CD4-positive, alpha-beta T cell (primary cell): ENCODE results near the gene COX6B1. TPM values are rescaled to one million over a fixed set of nuclear protein-coding genes. Genes with fewer than 3 reads are reported as not detected.

Source experiments
- ATAC-seq: fragments of 200-7000 bp; cut with Tn5 transposase; one replicate; pipeline ENCODE4 v1.10.0; 2022; ENCODE audit warnings: mild to moderate bottlenecking; ENCODE audit not compliant: poor library complexity
- CTCF ChIA-PET: fragments of 350-600 bp; sonication (Branson Sonifier 250); formaldehyde crosslinking; loops from one replicate; lab custom pipeline; 2021; ENCODE audit warnings: antibody characterized with exemption, inconsistent platforms; lab: Charles Lee
- POLR2A ChIA-PET: fragments of 350-600 bp; sonication (Branson Sonifier 250); formaldehyde crosslinking; loops from one replicate; lab custom pipeline; 2021; ENCODE audit warnings: antibody characterized with exemption, inconsistent platforms; lab: Charles Lee
- DNase-seq, 14 experiments: peaks; one replicate each; pipeline ENCODE4 v3.0.0-alpha.2; 2013 to 2020; ENCODE audit warnings: mixed read lengths in 2 of 14
- H3K27ac ChIP-seq, 2 donors: one replicate each; pipeline versions ENCODE4 v1.5.1 to v1.7.0; 2013; ENCODE audit warnings: low read length in 2 of 2, low read depth in 1 of 2, mild to moderate bottlenecking in 1 of 2
- H3K27me3 ChIP-seq, 2 experiments: 1 replicate in 1 of 2; 2 replicates in 1 of 2; pipeline versions ENCODE4 v1.6.1 to v1.7.0; 2013; ENCODE audit warnings: low read length in 2 of 2, control low read depth in 1 of 2, mild to moderate bottlenecking in 1 of 2, moderate library complexity in 1 of 2; ENCODE audit not compliant: insufficient read depth in 2 of 2, control insufficient read depth in 1 of 2
- H3K36me3 ChIP-seq: one replicate; pipeline ENCODE4 v1.6.1; 2013; ENCODE audit warnings: low read length, control low read depth; ENCODE audit not compliant: insufficient read depth
- H3K4me1 ChIP-seq: one replicate; pipeline ENCODE4 v1.6.1; 2013; ENCODE audit warnings: low read length, control low read depth; ENCODE audit not compliant: insufficient read depth
- H3K4me3 ChIP-seq: one replicate; pipeline ENCODE4 v1.5.1; 2013; ENCODE audit warnings: mild to moderate bottlenecking, low read length, moderate library complexity
- H3K9me3 ChIP-seq, 2 experiments: 1 replicate in 1 of 2; 2 replicates in 1 of 2; pipeline versions ENCODE4 v1.6.1 to v1.7.0; 2013; ENCODE audit warnings: low read length in 2 of 2, mild to moderate bottlenecking in 2 of 2, control low read depth in 1 of 2, moderate library complexity in 1 of 2; ENCODE audit not compliant: control insufficient read depth in 1 of 2, insufficient read depth in 1 of 2
- H3K27ac Mint-ChIP-seq: one replicate; pipeline ENCODE4 v1.8.0; 2020; ENCODE audit warnings: mixed read lengths
- H3K27me3 Mint-ChIP-seq: one replicate; pipeline ENCODE4 v1.8.0; 2021; ENCODE audit warnings: mixed read lengths
- H3K36me3 Mint-ChIP-seq: one replicate; pipeline ENCODE4 v1.8.0; 2021; ENCODE audit warnings: low read depth, mixed read lengths
- H3K4me1 Mint-ChIP-seq: one replicate; pipeline ENCODE4 v1.8.0; 2021; ENCODE audit warnings: low read depth, mixed read lengths
- H3K4me3 Mint-ChIP-seq: one replicate; pipeline ENCODE4 v1.8.0; 2020; ENCODE audit warnings: mild to moderate bottlenecking, mixed read lengths
- H3K9me3 Mint-ChIP-seq: one replicate; pipeline ENCODE4 v1.8.0; 2020; ENCODE audit warnings: mixed read lengths
- intact Hi-C, 2 experiments: fragments of 100-400 bp; cut with DNase I in 1 of 2; cut with micrococcal nuclease in 1 of 2; formaldehyde crosslinking; loops; one replicate each; pipeline versions ENCODE4 v1.15.1 to v1.9.0; 2023 to 2025; cut with DNase I, micrococcal nuclease
- total RNA-seq, 174 experiments: library from RNA in 2 of 174; stranded (reverse) in 2 of 174; gene quantifications; one replicate each; pipeline ENCODE4 v1.2.3 and lab custom pipeline; 2021 to 2026
- TF ChIP-seq, protein P1 (sequence below): fragments of 200-600 bp; IDR thresholded peaks from one replicate; pipeline ENCODE4 v1.8.0; 2022; ENCODE audit warnings: antibody characterized with exemption, mild to moderate bottlenecking

The COX6B1 gene
- total RNA-seq, 2 experiments from 2014 or later = 136 to 144 TPM

DNA sequence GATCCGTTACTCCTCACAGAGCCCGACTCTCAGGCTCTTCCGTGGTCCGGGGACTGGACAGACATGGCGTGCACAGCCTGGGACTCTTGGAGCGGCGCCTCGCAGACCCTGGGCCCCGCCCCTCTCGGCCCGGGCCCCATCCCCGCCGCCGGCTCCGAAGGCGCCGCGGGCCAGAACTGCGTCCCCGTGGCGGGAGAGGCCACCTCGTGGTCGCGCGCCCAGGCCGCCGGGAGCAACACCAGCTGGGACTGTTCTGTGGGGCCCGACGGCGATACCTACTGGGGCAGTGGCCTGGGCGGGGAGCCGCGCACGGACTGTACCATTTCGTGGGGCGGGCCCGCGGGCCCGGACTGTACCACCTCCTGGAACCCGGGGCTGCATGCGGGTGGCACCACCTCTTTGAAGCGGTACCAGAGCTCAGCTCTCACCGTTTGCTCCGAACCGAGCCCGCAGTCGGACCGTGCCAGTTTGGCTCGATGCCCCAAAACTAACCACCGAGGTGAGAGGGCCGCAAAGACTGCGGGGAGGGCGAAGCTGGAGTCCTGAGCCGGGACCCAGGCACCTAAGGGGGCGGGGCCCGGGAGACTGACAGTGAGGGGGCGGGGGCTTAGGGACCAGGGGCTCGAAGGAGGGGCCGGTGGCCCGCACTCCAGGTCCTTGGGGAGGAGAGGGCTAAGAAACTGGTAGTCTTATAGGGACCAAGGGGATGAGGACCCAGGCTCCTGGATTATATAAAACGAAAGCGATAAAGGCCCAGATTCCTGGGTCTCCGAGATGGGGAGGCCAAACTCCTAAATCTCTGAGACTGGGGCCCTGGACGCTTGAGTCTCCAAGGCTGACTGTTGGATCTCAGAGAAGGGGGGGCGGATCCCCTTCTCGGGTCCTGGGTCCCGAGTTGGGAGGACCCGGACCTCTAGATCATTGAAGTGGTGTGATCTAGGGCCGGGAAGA is 4.6 kb upstream of the COX6B1 start:
- ChIA-PET CTCF (no interaction called here), POLR2A (interaction anchor here (0.7 to 2.6 kb wide), 14 partner anchors 11 to 105 kb away, joined by 3 to 15 read pairs (median 5); partner anchors contain the start of genes HAUS5, IGFLR1, LIN37 and PSENEN)
- H3K27me3 Mint-ChIP-seq = no peaks in the 10 kb centered on the region
- Histone ChIP-seq H3K27ac (peak overlapping the region; percentile 55 to 86), H3K4me1 (peaks cover 56% of the 10 kb centered on the region), H3K36me3 (no peaks in the 10 kb centered on the region), H3K9me3 (no peaks in the 10 kb centered on the region), H3K4me3 (peak overlapping the region; percentile 95), H3K27me3 (no peaks in the 10 kb centered on the region)
- DNase-seq (peak; percentile 66 to 89 (median 75)), ATAC-seq (peak; percentile 38)
- H3K4me3 Mint-ChIP-seq = peak overlapping the region; percentile 93
- peaks cover 40% of the 10 kb centered on the region for H3K4me1 Mint-ChIP-seq
- intact Hi-C loops = loop anchor here (1.0 to 5.0 kb wide), 4 partner anchors 15 to 114 kb away; partner anchors contain the start of genes HAUS5 (in 1 of the 2), HSPB6 (in 1 of the 2), PROSER3 (in 1 of the 2) and RBM42 (in 1 of the 2)
- peaks cover 6% of the 10 kb centered on the region for H3K36me3 Mint-ChIP-seq
- H3K27ac Mint-ChIP-seq = peak overlapping the region; percentile 65
- TF ChIP-seq, protein P1, sequence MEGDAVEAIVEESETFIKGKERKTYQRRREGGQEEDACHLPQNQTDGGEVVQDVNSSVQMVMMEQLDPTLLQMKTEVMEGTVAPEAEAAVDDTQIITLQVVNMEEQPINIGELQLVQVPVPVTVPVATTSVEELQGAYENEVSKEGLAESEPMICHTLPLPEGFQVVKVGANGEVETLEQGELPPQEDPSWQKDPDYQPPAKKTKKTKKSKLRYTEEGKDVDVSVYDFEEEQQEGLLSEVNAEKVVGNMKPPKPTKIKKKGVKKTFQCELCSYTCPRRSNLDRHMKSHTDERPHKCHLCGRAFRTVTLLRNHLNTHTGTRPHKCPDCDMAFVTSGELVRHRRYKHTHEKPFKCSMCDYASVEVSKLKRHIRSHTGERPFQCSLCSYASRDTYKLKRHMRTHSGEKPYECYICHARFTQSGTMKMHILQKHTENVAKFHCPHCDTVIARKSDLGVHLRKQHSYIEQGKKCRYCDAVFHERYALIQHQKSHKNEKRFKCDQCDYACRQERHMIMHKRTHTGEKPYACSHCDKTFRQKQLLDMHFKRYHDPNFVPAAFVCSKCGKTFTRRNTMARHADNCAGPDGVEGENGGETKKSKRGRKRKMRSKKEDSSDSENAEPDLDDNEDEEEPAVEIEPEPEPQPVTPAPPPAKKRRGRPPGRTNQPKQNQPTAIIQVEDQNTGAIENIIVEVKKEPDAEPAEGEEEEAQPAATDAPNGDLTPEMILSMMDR = no peak
- no peaks in the 10 kb centered on the region for H3K9me3 Mint-ChIP-seq

DNA sequence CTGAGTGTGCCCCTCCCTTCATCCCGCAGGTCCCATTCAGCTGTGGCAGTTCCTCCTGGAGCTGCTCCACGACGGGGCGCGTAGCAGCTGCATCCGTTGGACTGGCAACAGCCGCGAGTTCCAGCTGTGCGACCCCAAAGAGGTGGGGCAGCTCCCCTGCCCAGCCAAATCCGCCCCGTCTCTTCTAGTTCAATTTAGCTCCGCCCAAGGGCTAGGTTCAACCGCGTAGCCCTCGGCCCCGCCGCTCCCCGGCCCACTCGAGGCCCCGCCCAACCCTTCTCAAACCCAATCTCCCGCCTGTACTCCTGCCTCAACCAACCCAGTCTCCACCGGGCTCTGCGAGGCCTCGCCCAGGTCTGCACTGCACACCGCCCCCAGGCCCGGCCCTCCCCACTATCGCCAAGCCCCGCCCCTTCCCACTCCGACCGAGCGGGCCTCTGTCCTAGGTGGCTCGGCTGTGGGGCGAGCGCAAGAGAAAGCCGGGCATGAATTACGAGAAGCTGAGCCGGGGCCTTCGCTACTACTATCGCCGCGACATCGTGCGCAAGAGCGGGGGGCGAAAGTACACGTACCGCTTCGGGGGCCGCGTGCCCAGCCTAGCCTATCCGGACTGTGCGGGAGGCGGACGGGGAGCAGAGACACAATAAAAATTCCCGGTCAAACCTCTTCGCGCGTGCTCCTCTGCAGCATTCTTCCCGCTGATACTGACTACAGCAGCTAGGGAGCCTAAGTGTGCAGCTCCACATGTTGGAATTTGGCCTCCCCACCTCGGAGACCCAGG is 3.7 kb upstream of the COX6B1 start:
- TF ChIP-seq, protein P1 = no peak
- DNase-seq = peak; percentile 89 to 98 (median 93)
- no peaks in the 10 kb centered on the region for H3K27me3 ChIP-seq
- intact Hi-C loops = loop anchor here (2.0 to 5.0 kb wide), 2 partner anchors 16 to 113 kb away; partner anchors contain the start of genes HSPB6 (in 1 of the 2), PROSER3 (in 1 of the 2) and RBM42 (in 1 of the 2)
- H3K9me3 ChIP-seq = no peaks in the 10 kb centered on the region
- Mint-ChIP-seq H3K36me3 (peaks cover 13% of the 10 kb centered on the region), H3K9me3 (no peaks in the 10 kb centered on the region), H3K27ac (peak overlapping the region; percentile 65), H3K4me1 (peaks cover 48% of the 10 kb centered on the region), H3K27me3 (no peaks in the 10 kb centered on the region), H3K4me3 (peak overlapping the region; percentile 93)
- peak overlapping the region; percentile 55 to 86 for H3K27ac ChIP-seq
- H3K4me1 ChIP-seq = peaks cover 65% of the 10 kb centered on the region
- H3K4me3 ChIP-seq = peak overlapping the region; percentile 95
- H3K36me3 ChIP-seq = no peaks in the 10 kb centered on the region
- ChIA-PET CTCF (interaction anchor here (0.6 to 1.0 kb wide), 2 partner anchors 9 to 34 kb away, joined by 3 read pairs; no protein-coding TSS in a partner anchor), POLR2A (interaction anchor here (0.7 to 2.6 kb wide), 13 partner anchors 12 to 104 kb away, joined by 3 to 15 read pairs (median 5); partner anchors contain the start of genes HAUS5, IGFLR1, LIN37 and PSENEN)
- peak; percentile 75 for ATAC-seq
